A673 (cell line): ENCODE data around the gene SNCB.

Experiments
- EZH2 ChIP-seq: fragments of 200-600 bp; sonication (generic); IDR thresholded peaks from 2 replicates; pipeline ENCODE4 v1.6.1; 2017; ENCODE audit warnings: borderline replicate concordance, low read depth, mild to moderate bottlenecking, mixed read lengths, antibody characterized with exemption, low read length; ENCODE audit not compliant: poor library complexity, severe bottlenecking
- TF ChIP-seq, protein P1 (sequence below): fragments of 300-800, 200-600 bp; sonication (generic); conservative IDR thresholded peaks from 2 replicates; pipeline ENCODE4 v1.5.1; 2017; ENCODE audit warnings: low read depth, mild to moderate bottlenecking, antibody characterized with exemption, low read length, moderate library complexity, mixed read lengths

DNA sequence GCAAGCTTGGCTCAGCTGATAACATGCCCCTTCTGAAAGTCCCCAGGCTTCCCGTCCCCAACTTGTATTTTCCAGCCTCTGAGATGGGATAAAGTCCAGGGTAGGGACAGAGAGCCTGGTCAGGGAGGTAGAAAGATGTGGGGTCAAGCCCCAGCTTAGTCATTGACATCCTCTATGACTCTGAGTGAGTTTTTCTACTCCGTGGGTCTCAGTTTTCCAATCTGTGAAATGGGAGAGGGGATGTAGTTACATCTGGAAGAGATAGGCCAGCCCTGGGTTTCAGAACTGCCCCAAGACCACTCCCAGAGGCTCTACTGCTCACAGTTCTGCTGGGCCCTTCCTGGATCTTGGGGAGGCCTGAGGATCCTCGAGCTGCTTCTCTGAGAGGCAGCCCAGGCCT, 23.5 kb downstream of the SNCB start:
- TF ChIP-seq, protein P1, sequence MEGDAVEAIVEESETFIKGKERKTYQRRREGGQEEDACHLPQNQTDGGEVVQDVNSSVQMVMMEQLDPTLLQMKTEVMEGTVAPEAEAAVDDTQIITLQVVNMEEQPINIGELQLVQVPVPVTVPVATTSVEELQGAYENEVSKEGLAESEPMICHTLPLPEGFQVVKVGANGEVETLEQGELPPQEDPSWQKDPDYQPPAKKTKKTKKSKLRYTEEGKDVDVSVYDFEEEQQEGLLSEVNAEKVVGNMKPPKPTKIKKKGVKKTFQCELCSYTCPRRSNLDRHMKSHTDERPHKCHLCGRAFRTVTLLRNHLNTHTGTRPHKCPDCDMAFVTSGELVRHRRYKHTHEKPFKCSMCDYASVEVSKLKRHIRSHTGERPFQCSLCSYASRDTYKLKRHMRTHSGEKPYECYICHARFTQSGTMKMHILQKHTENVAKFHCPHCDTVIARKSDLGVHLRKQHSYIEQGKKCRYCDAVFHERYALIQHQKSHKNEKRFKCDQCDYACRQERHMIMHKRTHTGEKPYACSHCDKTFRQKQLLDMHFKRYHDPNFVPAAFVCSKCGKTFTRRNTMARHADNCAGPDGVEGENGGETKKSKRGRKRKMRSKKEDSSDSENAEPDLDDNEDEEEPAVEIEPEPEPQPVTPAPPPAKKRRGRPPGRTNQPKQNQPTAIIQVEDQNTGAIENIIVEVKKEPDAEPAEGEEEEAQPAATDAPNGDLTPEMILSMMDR, result no peak
- no peak for TF ChIP-seq EZH2
